H7 (cell line): ENCODE data around the gene ERN1. TPM values are rescaled to one million over a fixed set of nuclear protein-coding genes. Genes with fewer than 3 reads are reported as not detected.

ENCODE experiments used
- DNase-seq: peaks from one replicate; pipeline ENCODE4 v3.0.0; 2012
- H3K27me3 ChIP-seq: 2 replicates; pipeline ENCODE4 v1.6.0; 2011; ENCODE audit warnings: mild to moderate bottlenecking, low read length; ENCODE audit not compliant: control insufficient read depth, insufficient read depth
- H3K36me3 ChIP-seq: replicated peaks from 2 replicates; pipeline ENCODE4 v1.5.1; 2011; ENCODE audit warnings: low read length; ENCODE audit not compliant: control insufficient read depth, insufficient read depth
- H3K4me3 ChIP-seq: 2 replicates; pipeline ENCODE4 v1.5.1; 2011; ENCODE audit warnings: low read depth, mild to moderate bottlenecking, control low read depth, low read length, moderate library complexity; ENCODE audit not compliant: insufficient read depth
- total RNA-seq: library from RNA; depleted of rRNA; stranded (reverse); fragments of >200 nt; shearing (Covaris generic); gene quantifications from 2 replicates; pipeline ENCODE4 v1.2.3, GENCODE V29; 2014

The ERN1 gene
- total RNA-seq, 1 experiment from 2014 or later: 1.8 TPM

DNA sequence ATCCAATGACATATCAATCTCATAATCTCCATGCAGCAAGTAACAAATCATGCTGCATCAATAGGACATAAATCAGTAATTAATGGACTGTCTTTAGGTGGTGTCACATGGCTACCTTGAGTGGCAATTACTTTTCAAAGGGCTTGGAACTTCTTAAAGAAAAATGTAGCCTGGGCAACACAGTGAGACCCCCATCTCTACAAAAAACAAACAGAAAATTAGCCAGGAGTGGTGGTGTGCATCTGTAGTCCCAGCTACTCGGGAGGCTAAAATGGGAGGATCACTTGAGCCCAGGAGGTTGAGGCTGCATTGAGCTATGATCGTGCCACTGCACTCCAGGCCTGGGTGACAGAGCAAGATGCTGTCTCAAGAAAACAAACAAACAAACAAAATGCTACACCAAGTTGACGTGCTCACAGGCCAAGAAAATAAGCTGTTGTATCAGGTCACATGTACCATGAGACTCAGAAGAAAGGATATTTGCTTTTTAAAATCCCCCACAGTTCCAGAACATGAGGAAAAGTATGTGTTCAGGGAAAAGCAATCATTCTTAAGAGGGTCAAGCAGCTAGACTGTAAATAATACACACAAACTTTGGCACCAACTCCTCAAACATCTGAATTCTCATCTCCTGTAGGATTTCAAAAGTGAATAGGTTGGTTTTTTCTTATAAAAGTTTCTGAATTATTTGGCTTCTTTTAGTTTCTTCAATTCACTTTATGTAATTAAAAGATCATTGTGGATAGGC, 23.8 kb upstream of the ERN1 start:
- Histone ChIP-seq H3K36me3 (no peaks in the 10 kb centered on the region), H3K4me3 (no peak overlapping the region), H3K27me3 (no peaks in the 10 kb centered on the region)
- DNase-seq: no peak

DNA sequence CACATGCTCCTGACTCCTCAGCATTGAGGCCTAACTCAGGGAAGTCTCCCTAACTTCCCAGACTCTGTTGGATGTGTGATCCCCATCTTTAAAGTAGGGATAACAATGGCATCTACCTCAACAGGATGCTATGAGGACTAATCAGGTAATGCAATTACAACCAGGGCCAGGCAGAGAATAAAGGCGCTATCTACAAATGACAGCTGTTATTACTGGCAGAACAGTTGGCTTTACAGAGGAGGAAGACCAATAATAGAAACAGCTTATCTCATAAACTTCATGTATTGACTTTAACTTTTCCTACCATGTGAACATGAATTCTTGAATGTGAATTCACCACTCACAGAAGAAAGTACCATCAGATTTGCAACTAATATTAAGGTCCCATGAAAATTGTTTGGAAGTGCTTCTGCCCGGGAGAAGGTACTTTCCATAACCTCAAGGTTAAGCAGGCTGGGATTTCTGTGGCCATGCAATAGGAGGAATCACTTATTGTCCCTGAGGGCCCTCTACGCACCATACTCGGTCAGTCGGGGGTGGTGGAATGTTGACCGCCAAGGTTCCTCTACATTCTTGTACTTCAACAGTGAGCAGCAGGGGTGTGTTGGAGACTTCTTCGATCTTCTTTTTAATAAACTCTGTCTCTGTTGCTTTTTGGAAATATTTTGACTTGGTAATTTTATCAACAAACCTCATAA, 22.6 kb upstream of the ERN1 start:
- H3K4me3 ChIP-seq: no peak overlapping the region
- no peaks in the 10 kb centered on the region; the same call in 1 of the 2 replicates for H3K36me3 ChIP-seq
- no peak for DNase-seq
- H3K27me3 ChIP-seq: no peaks in the 10 kb centered on the region

DNA sequence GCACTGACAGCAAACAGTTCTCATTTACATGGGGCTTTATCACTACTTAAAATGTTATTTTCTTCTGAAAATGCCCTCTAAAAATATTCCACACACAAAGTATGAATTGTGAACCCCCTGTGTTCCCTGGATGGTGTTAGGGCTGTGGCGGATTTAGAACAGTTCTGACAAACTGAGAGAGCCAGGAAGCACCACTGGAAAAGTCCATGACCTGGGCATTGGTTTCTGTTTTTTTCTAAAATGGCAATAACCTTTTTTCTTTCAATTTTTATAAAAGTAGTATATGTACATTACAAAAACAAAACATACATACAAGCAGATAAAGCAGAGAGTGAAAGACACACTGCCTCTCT, 21.0 kb upstream of the ERN1 start:
- Histone ChIP-seq H3K36me3 (peaks cover 4% of the 10 kb centered on the region), H3K4me3 (no peak overlapping the region), H3K27me3 (no peaks in the 10 kb centered on the region)
- DNase-seq: no peak

DNA sequence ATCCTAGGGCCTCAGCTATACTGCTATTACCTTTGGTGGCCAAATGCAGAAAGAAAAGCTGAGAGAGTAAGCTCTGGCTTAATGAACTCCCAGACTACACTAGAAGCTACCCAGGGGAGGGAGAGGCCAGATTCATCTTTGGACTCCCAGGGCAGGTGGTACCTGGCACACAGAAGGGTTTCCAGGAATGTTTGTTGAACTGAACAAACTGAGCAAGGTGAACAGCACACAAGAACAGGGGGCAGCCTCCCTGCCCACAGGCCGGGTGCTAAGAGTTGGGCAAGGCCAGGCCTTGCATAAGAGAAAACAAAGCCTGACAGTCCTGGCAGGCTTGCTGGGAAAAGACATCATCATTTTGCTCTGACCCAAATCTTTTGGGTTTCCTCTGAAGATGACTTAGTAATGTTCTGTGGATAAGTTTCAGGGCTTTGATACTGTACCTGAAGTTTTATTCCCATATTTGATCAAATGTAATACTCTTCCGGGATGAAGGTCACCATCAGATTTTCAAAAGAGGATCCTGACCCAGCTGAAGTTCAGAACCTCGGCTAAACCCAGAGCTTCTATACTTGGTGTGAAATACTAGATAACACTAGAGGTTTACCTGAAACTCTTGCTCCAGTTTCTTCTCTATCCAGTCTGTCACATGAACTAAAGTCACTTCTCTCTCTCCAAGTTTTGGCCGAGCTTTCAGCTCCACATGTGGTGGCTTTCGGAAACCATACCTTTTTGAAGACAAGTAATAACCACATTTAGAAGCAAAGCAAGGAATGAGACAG, 20.5 kb upstream of the ERN1 start:
- Histone ChIP-seq H3K4me3 (no peak overlapping the region), H3K36me3 (peaks cover 4% of the 10 kb centered on the region), H3K27me3 (no peaks in the 10 kb centered on the region)
- DNase-seq: no peak

DNA sequence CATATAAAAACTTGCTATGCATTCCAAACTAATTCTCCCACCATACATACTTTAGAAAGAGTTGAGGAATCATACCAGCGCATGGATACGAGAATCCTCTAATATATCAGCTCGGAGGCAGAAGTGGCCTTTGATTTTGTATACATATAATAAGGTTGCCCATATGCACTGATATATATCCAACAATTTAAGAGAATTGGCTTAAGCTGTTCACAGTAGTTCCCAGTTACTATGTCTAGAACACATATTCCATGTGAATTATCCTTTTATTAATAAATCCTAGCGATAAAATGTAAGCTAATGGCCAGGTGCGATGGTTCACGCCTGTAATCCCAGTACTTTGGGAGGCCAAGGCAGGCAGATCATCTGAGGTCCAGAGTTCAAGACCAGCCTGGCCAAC, 19.3 kb upstream of the ERN1 start:
- H3K27me3 ChIP-seq: no peaks in the 10 kb centered on the region
- no peak for DNase-seq
- peaks cover 4% of the 10 kb centered on the region for H3K36me3 ChIP-seq
- H3K4me3 ChIP-seq: no peak overlapping the region

DNA sequence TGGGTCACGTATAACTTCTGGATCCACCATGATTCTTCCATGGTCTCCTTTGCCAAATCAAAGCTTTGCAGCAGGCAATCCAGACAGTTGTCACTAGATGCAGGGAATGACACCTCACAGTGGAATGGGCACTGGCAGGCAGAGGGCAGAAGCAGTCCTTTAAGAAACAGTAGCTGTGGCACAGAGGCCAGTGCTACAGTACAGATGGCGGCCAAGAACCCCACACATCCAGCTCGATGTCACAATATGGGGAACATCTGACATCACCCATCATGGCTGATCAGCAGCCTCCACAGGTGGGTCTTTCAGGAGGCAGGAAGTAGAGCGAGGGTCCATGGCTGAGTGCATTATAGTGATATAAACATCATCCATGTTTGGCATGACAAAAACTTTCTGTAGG, 18.8 kb upstream of the ERN1 start:
- H3K4me3 ChIP-seq: no peak overlapping the region
- peaks cover 4% of the 10 kb centered on the region for H3K36me3 ChIP-seq
- no peaks in the 10 kb centered on the region for H3K27me3 ChIP-seq
- peak; percentile 19 for DNase-seq

DNA sequence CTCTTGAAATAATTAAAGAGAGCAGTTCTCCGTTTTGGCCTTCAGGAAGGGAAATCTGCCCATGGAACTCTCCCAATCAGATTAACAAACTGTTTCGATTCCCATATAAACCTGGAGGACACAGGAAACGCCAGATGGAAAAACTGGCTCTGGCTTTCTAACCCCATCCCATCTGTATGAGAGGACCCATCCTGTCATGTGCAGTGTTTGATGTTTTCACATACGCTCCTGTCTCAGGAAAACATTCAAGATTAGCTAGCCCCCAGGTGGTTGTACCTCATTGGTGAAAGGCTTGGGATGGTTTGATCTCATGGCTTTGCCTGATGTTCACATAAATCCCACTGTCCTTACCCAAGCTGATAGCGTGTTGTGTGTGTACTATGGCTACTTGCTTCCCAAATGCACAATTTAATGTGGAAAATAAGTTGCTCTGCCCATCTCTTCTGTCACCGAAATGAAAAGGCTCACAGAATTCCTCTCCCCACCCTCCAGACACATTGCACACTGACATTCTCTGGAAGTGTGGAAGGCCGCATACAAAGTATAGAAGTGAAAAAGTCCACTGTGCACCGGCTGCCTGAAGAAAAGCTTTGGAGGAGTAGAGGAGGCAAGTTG, 18.2 kb upstream of the ERN1 start:
- DNase-seq: peak; percentile 49
- no peak overlapping the region for H3K4me3 ChIP-seq

DNA sequence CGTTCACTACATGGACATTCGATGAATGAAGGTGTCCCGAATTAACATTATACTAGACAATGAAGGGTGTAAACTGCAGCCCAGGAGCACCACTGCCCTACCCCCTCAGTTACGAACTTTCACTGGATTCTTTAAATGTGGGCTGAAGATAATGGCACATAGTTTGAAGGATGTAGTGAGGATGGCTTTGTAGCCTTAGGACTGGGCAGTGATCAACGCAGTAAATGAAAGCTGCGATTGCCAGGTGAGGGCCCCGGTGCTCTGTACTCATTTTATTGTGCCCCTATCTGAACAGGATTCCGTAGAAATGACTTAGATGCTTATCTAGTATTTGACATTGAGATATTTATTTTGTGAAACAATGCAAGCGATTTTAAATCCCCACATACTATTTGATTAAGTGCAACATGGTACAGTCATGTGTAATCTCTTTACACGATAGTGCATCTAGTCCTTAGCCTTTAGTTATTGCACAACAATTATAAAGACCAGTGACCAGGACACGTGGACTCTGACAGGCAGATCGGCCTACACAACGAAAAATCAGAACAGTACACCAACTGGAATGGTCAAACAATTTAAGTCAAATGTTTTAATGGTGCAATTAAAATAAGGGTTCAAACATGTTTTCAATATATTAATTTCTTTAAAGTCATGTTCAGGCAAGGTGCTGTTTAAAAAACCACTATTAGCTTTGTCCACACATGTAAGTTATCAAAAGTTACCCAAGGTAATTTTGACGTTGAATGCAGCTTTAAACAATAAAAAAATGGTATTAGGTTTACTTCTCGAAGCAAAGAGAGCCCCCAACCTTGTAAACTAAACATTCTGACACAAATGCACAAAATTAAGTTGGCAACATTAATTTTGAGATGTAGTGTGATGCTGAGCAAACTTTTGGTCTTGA, 17.4 kb upstream of the ERN1 start:
- Histone ChIP-seq H3K27me3 (no peaks in the 10 kb centered on the region), H3K36me3 (peaks cover 4% of the 10 kb centered on the region), H3K4me3 (peak overlapping the region; percentile 95)
- peak; percentile 46 for DNase-seq

More for the DNA sequence above, 18.2 kb upstream of the ERN1 start:
- H3K36me3 ChIP-seq: peaks cover 4% of the 10 kb centered on the region
- H3K27me3 ChIP-seq: no peaks in the 10 kb centered on the region

DNA sequence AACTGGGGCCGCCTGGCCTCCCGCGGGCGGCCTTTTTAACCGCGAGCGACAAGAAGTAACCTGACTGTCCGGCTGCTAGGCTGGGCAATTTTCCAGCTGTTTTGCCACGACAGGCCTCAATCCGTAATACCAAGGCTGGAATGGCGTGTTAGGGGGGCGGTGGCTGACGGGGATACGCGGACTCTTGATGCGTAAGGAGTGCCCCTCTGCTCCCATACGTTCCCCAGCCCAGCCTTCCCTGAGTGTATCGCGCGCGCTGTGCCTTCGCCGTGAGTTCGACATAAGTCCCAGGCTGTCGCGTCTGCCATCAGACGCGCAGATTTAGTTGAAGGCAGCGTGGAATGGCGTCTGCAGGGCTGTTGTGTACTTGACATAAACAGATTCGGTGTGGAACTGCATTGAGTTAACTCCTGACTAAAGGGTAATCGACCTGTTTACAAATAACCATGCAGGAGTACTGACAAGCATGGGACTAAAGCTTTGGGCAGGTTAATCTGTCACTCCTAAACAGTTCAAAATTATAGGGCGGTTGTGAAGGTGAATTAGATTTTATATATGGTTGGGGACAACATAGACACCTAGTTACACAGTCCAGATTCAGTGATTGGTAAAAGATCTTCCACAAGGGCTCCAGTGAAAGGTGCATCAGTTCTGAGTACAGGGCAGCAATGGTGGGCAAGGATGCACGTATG, 16.6 kb upstream of the ERN1 start:
- peaks cover 4% of the 10 kb centered on the region for H3K36me3 ChIP-seq
- H3K4me3 ChIP-seq: peak overlapping the region; percentile 95
- peak; percentile 56 for DNase-seq
- no peaks in the 10 kb centered on the region for H3K27me3 ChIP-seq

DNA sequence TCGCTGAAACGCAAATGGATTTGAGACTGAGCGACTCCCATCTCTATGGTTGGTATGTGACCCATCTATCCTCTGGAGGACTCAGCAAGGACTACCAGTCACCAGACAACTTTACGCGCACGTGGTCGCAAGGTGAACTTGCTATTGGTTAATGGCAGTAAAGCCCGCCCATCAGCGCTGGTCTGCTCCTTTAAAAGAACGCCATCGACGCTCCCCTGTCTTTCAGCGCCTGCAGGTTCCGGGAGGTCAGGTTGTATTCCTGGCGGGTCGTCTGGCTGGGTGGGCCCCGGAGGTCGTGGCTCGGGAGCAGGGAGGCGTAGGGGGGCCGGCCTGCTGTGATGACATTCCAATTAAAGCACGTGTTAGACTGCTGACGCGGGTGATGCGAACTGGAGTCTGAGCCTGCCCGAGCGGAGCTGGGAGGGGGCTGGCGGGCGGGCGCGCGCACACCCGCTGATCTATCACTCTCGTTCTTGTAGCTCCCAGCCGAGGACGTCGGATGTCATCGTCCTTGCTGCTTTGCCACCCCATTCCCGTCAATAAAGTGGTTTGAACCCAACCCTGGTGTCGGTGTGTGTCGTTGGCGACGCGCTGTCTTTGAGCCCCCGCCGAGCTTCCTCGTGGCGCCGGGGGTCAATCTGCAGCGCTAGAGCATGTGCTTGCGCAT, 15.9 kb upstream of the ERN1 start:
- DNase-seq: peak; percentile 94
- peaks cover 4% of the 10 kb centered on the region for H3K36me3 ChIP-seq
- H3K4me3 ChIP-seq: peak overlapping the region; percentile 95
- no peaks in the 10 kb centered on the region for H3K27me3 ChIP-seq

DNA sequence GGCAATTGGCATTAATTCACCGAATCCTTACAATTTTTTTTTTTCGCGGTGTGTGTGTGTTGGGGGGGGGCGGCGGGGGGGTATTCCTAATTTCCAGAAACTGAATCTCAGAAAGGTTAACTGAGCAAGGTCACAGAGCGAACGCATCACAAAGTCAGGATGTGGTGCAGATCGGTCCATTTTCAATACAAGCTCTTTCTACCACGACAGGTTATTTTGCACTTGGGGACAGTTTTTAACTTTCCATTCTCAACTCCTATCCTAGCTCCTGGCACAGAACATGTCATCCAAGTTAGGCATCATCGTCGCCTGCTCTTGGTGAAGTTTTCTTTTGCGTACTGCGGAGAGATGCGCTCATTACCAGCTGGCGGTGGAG, 15.4 kb upstream of the ERN1 start:
- Histone ChIP-seq H3K4me3 (peak overlapping the region; percentile 95), H3K27me3 (no peaks in the 10 kb centered on the region), H3K36me3 (peaks cover 4% of the 10 kb centered on the region)
- DNase-seq: no peak

DNA sequence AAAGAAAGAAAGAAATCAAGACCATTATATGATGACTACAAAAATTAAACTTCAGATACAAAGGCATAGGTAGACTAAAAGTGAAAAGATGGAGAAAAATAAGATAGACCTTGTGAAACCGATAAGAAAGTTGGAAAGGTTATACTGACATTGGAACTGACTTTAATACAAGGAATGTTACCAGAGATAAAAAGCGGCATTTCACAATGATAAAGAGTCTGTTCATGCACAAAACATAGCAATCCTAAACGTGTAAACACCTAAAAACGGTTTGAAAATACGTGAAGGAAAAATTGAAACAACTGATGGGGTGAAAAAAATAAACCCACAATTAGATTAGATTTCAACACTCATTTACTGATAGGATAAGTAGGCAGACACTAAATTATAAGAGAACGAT, 9.6 kb upstream of the ERN1 start:
- no peaks in the 10 kb centered on the region for H3K27me3 ChIP-seq
- no peak for DNase-seq
- H3K4me3 ChIP-seq: no peak overlapping the region
- no peaks in the 10 kb centered on the region for H3K36me3 ChIP-seq

DNA sequence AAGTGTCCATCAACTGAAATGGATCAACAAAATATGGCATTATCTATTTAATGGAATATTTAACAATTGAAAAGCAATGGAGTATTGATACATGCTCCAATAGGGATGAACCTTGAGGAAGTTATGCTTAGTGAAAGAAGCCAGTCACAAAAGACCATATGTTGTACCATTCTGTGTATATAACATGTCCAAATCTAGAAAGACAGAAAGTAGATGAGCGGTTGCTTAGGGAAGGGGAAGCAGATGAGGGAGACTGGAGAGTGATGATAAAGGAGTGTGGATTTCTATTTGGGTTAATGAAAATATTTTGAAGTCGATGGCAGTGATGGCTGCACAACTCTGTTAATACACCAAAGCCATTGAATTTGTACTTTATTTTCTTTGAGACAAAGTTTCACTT, 8.5 kb upstream of the ERN1 start:
- DNase-seq: no peak
- Histone ChIP-seq H3K4me3 (no peak overlapping the region), H3K36me3 (no peaks in the 10 kb centered on the region), H3K27me3 (no peaks in the 10 kb centered on the region)
